Erythroblast (primary cell): ENCODE measurements around the gene TIMP3.

Source experiments
- GATA1 ChIP-seq: IDR thresholded peaks from 2 replicates; pipeline ENCODE4 v1.6.1; 2011; ENCODE audit warnings: low read depth, mild to moderate bottlenecking, control low read depth, low read length, moderate library complexity
- POLR2A ChIP-seq: IDR thresholded peaks from 2 replicates; pipeline ENCODE4 v1.6.1; 2011; ENCODE audit warnings: mild to moderate bottlenecking, low read length

- TF ChIP-seq POLR2A = no peak
- TF ChIP-seq GATA1 = no peak
Observed at GRCh38 chr22:32843300-32843699, 41.8 kb downstream of the TIMP3 start.
